Endothelial cell (in vitro differentiated cells): ENCODE data around the gene NKAP. TPM values are rescaled to one million over a fixed set of nuclear protein-coding genes. Genes with fewer than 3 reads are reported as not detected.
"Not testable (repeated sequence)": the region's sequence is repeated elsewhere in the genome, so short reads cannot be mapped to it uniquely, and the experiment has no call there.

Source experiments
- DNase-seq: peaks from one replicate; pipeline ENCODE4 v3.0.0; 2021; ENCODE audit warnings: low spot score
- H3K27ac Mint-ChIP-seq: one replicate; pipeline ENCODE4 v1.8.0; 2021; ENCODE audit warnings: mixed read lengths, inconsistent platforms; ENCODE audit not compliant: unreplicated experiment
- H3K27me3 Mint-ChIP-seq: one replicate; pipeline ENCODE4 v1.8.0; 2021; ENCODE audit warnings: mild to moderate bottlenecking, moderate library complexity, mixed read lengths, inconsistent platforms; ENCODE audit not compliant: unreplicated experiment
- H3K36me3 Mint-ChIP-seq: one replicate; pipeline ENCODE4 v1.8.0; 2021; ENCODE audit warnings: mild to moderate bottlenecking, low read depth, mixed read lengths, inconsistent platforms; ENCODE audit not compliant: unreplicated experiment
- H3K4me1 Mint-ChIP-seq: one replicate; pipeline ENCODE4 v1.8.0; 2021; ENCODE audit warnings: mild to moderate bottlenecking, mixed read lengths, inconsistent platforms; ENCODE audit not compliant: unreplicated experiment
- H3K4me3 Mint-ChIP-seq: one replicate; pipeline ENCODE4 v1.8.0; 2021; ENCODE audit warnings: mild to moderate bottlenecking, mixed read lengths, inconsistent platforms; ENCODE audit not compliant: unreplicated experiment
- H3K9me3 Mint-ChIP-seq: one replicate; pipeline ENCODE4 v1.8.0; 2021; ENCODE audit warnings: mixed read lengths, inconsistent platforms; ENCODE audit not compliant: unreplicated experiment
- total RNA-seq: library from RNA; stranded (reverse); fragmentation: NEBNext Ultra II Directional; extraction: Animal tissue kit (Norgen Biotek cat#: 25700); gene quantifications from one replicate; pipeline ENCODE4 v1.2.1, GENCODE V29; 2021; ENCODE audit not compliant: unreplicated experiment
- TF ChIP-seq, protein P1 (sequence below): fragments of 200-600 bp; sonication (generic); IDR thresholded peaks from one replicate; pipeline ENCODE4 v1.5.0; 2021; ENCODE audit warnings: antibody characterized with exemption; ENCODE audit not compliant: unreplicated experiment

The NKAP gene
- total RNA-seq, 1 donor from 2014 or later = 7.5 TPM

DNA sequence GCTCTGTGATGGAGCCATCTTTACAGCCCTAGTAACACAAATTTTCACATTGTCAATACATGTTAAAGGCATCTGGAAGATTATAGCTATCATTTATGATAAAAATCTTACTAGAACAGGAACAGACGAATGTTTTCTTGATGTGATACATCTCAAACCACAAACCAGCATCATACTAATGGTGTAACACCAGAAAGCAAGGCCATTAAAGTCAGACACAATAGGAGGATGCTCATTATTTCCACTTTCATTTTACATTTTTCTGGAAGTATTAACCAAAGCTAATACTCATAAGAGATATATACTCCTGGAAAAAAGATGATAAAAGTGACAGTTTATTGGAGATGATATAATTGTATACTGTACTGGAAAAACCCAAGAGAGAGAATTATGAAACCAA is 42.6 kb downstream of the NKAP start:
- peaks cover 2% of the 10 kb centered on the region for H3K27me3 Mint-ChIP-seq
- H3K4me1 Mint-ChIP-seq = no peaks in the 10 kb centered on the region
- no peaks in the 10 kb centered on the region for H3K36me3 Mint-ChIP-seq
- H3K27ac Mint-ChIP-seq = no peak overlapping the region
- H3K4me3 Mint-ChIP-seq = no peak overlapping the region
- TF ChIP-seq, protein P1, sequence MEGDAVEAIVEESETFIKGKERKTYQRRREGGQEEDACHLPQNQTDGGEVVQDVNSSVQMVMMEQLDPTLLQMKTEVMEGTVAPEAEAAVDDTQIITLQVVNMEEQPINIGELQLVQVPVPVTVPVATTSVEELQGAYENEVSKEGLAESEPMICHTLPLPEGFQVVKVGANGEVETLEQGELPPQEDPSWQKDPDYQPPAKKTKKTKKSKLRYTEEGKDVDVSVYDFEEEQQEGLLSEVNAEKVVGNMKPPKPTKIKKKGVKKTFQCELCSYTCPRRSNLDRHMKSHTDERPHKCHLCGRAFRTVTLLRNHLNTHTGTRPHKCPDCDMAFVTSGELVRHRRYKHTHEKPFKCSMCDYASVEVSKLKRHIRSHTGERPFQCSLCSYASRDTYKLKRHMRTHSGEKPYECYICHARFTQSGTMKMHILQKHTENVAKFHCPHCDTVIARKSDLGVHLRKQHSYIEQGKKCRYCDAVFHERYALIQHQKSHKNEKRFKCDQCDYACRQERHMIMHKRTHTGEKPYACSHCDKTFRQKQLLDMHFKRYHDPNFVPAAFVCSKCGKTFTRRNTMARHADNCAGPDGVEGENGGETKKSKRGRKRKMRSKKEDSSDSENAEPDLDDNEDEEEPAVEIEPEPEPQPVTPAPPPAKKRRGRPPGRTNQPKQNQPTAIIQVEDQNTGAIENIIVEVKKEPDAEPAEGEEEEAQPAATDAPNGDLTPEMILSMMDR = no peak
- no peak for DNase-seq
- H3K9me3 Mint-ChIP-seq = no peaks in the 10 kb centered on the region

DNA sequence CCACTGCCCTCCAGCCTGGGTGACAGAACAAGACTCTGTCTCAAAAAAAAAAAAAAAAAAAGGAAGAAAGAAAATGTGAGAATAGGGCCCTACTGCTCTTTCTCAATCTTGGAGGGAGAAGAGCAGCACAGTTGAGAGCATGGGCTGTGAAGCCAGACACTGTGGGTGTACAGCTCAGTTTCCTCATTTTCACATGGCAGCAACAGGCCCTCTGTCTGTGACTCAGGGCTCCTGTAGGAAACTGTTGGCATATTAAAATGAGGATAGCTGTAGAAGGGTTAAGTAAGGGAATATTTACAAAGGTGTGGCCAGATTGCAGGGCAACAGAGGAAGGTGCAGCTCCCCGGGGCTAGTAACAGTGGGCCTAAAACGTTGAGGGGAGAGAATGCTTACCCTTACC is 44.4 kb downstream of the NKAP start:
- H3K9me3 Mint-ChIP-seq = no peaks in the 10 kb centered on the region
- no peaks in the 10 kb centered on the region for H3K36me3 Mint-ChIP-seq
- TF ChIP-seq, protein P1 = no peak
- no peaks in the 10 kb centered on the region for H3K4me1 Mint-ChIP-seq
- H3K4me3 Mint-ChIP-seq = no peak overlapping the region
- no peaks in the 10 kb centered on the region for H3K27me3 Mint-ChIP-seq
- H3K27ac Mint-ChIP-seq = no peak overlapping the region
- DNase-seq = no peak

DNA sequence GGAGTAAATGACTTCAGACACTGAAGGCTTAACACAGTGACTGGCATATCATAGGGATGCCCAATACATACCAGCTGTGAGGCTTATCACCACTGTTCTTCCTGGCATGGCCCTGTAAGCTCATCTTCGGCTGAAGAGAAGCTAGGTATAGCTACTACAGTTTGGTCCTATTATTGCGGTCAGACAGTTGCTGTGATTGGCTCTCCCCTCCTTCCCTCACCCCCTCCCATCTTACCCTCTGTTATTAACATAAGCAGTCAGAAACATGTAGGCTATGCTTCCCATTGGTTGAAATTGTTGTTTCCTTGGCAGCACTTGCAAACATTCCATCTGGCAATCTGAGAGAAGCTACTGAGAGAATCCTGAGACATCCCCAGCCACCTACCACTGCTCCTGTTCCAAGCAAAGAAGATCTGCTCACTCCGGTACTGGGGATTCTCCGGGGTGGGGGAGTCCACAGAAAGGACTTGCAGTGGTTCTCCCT is 47.7 kb downstream of the NKAP start, which contains the start of gene AKAP14:
TSS of gene AKAP14 (plus strand) at position 51 of the 484 bp plus-strand sequence. CDS start 7,331 bp downstream, outside the sequence.
- H3K36me3 Mint-ChIP-seq = no peaks in the 10 kb centered on the region
- no peak within 1 kb of the TSS for H3K27ac Mint-ChIP-seq
- H3K4me3 Mint-ChIP-seq = no peak within 1 kb of the TSS
- H3K4me1 Mint-ChIP-seq = no peaks in the 10 kb centered on the region
- DNase-seq = no peak
- TF ChIP-seq, protein P1 = no peak
- H3K9me3 Mint-ChIP-seq = no peaks in the 10 kb centered on the region
- H3K27me3 Mint-ChIP-seq = no peaks in the 10 kb centered on the region

DNA sequence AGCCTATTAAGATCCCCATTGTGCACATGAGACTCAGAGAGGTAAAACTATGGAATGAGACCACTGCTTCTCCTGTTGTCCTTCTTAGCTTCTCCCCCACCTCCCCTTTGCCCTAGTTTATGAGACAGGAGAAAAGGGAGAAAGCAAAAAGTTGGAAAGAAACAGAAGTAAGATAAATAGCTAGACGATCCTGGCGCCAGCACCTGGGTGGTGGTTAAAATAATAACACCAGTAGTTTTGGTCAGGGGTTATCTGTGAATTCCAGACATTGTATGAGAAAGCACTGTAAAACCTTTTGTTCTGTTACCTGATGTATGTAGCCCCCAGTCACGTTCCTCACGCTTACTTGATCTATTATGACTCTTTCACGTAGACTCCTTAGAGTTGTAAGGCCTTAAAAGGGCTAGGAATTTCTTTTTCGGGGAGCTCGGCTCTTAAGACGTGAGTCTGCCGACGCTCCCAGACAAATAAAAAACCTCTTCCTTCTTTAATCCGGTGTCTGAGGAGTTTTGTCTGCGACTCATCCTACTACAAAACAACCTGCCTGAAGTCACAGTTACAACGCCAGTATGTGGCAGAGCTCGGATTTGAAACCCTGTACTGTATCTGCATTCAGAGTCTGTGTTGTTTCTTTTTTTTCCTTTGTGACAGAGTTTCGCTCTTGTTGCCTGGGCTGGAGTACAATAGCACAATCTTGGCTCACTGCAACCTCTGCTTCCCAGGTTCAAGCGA is 51.4 kb downstream of the NKAP start:
- H3K36me3 Mint-ChIP-seq, H3K4me3 Mint-ChIP-seq, DNase-seq, H3K27ac Mint-ChIP-seq, H3K4me1 Mint-ChIP-seq, H3K9me3 Mint-ChIP-seq, H3K27me3 Mint-ChIP-seq: not testable (repeated sequence)

DNA sequence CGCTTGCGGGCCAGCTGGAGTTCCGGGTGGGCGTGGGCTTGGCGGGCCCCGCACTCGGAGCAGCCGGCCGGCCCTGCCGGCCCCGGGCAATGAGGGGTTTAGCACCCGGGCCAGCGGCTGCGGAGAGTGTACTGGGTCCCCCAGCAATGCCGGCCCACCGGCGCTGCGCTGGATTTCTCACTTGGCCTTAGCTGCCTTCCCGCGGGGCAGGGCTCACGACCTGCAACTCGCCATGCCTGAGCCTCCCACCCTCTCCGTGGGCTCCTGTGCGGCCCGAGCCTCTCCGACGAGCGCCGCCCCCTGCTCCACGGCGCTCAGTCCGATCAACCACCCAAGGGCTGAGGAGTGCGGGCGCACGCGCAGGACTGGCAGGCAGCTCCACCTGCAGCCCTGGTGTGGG is 52.9 kb downstream of the NKAP start:
- not testable (repeated sequence) for H3K4me3 Mint-ChIP-seq, H3K27ac Mint-ChIP-seq, H3K36me3 Mint-ChIP-seq, H3K9me3 Mint-ChIP-seq, H3K4me1 Mint-ChIP-seq, DNase-seq, H3K27me3 Mint-ChIP-seq

DNA sequence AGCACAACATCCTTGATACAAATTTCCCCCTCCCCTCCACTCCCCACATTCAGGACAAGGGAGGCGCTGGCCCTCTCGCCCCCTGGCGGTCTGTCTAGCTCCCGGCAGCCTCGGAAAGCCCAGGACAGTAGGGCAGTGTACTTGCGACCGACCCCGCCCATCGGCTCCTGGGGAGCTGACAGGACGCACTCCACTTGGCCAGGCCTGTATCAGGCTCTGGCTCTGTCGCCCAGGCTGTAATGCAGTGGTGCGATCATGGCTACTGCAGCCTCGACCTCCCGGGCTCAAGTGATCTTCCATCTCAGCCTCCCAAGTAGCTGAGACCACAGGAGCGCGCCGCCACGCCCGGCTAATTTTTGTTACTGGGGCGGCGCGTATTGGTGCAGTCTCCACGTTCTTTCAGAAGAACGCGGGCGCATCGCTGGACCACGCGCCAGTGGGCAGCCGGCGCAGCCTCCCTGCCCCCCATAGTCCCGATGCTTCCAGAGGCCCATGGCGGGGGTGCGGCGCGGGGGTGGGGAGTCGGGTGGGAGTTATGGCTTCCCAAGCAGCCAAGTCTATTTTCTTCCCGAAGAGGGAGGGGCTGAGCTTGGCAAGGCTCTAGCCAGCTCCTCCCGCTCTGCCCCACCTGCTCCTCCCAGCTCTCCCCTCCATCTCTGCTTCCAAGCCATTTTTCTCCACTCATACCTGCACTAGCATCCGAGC is 55.7 kb downstream of the NKAP start:
- no peaks in the 10 kb centered on the region for H3K27me3 Mint-ChIP-seq
- TF ChIP-seq, protein P1 = peak; percentile 51
- H3K27ac Mint-ChIP-seq = no peak overlapping the region
- H3K4me1 Mint-ChIP-seq = no peaks in the 10 kb centered on the region
- no peaks in the 10 kb centered on the region for H3K36me3 Mint-ChIP-seq
- H3K9me3 Mint-ChIP-seq = no peaks in the 10 kb centered on the region
- peak; percentile 72 for DNase-seq
- no peak overlapping the region for H3K4me3 Mint-ChIP-seq
